Measurements from ENCODE around the gene PTPRT. TPM values are rescaled to one million over a fixed set of nuclear protein-coding genes. Genes with fewer than 3 reads are reported as not detected.

PTPRT gene
- total RNA-seq, 1 experiment from 2014 or later = not detected

DNA sequence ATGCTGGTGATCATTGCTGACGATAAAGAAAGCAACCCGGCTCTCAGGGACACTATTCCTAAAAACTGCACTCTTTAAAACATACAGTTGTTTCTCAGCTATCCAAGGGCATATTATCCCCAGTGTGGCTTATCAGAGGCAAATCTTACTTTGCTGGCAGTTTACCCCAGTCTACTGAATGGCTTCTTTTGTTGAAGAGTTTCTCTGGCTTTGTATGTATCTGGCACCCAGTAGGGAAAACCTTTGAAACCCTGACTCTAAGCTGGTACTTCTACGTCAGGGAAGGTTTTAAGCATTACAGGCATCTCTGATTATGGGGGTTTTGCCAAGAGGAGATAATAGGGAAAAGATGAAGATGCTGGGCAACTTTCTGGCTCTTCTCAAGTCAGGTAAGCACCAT is 933.9 kb downstream of the PTPRT start:
- H3K27me3 Mint-ChIP-seq (ENCODE audit: unreplicated experiment) = no peaks in the 10 kb centered on the region
- no peak overlapping the region for H3K4me3 Mint-ChIP-seq (ENCODE audit: low read depth, unreplicated experiment)
- peaks cover 8% of the 10 kb centered on the region for H3K9me3 Mint-ChIP-seq (ENCODE audit: low read depth, unreplicated experiment)
- BruUV-seq (replicated peaks) = no TSS peak
- no peaks in the 10 kb centered on the region for H3K4me1 Mint-ChIP-seq (ENCODE audit: low read depth, unreplicated experiment)
- intact Hi-C loops (cut with micrococcal nuclease; ENCODE audit: unreplicated experiment) = no loop called here
- no peaks in the 10 kb centered on the region for H3K36me3 Mint-ChIP-seq (ENCODE audit: insufficient read depth, unreplicated experiment)
- CTCF ChIA-PET = no interaction called here
- no peak for DNase-seq
- no peak overlapping the region for H3K27ac Mint-ChIP-seq (ENCODE audit: unreplicated experiment)
- TF ChIP-seq, protein P1, sequence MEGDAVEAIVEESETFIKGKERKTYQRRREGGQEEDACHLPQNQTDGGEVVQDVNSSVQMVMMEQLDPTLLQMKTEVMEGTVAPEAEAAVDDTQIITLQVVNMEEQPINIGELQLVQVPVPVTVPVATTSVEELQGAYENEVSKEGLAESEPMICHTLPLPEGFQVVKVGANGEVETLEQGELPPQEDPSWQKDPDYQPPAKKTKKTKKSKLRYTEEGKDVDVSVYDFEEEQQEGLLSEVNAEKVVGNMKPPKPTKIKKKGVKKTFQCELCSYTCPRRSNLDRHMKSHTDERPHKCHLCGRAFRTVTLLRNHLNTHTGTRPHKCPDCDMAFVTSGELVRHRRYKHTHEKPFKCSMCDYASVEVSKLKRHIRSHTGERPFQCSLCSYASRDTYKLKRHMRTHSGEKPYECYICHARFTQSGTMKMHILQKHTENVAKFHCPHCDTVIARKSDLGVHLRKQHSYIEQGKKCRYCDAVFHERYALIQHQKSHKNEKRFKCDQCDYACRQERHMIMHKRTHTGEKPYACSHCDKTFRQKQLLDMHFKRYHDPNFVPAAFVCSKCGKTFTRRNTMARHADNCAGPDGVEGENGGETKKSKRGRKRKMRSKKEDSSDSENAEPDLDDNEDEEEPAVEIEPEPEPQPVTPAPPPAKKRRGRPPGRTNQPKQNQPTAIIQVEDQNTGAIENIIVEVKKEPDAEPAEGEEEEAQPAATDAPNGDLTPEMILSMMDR (IDR thresholded peaks at IDR 0.05; ENCODE audit: unreplicated experiment) = no peak

DNA sequence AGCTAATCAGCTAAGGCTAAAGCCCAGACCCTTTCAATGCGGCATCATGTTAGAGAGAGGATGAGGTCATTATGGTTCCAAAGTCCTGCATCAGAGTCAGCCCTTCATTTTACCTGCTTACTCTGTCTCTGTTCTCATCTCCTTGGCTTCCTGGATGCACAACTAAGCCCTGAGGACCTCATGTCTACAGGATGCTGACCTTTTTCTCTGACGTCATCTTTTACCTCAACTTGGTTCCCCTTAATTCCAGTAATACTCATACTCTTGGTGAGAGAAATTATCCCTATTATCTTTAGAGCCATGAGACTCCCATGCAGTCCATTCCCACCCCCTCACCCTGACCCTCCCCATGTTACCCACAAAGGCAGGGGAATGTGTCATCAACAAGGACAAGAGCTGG is 935.0 kb downstream of the PTPRT start:
- Mint-ChIP-seq H3K36me3 (ENCODE audit: insufficient read depth, unreplicated experiment) (no peaks in the 10 kb centered on the region), H3K27ac (ENCODE audit: unreplicated experiment) (no peak overlapping the region), H3K27me3 (ENCODE audit: unreplicated experiment) (no peaks in the 10 kb centered on the region), H3K4me1 (ENCODE audit: low read depth, unreplicated experiment) (no peaks in the 10 kb centered on the region), H3K9me3 (ENCODE audit: low read depth, unreplicated experiment) (peaks cover 12% of the 10 kb centered on the region), H3K4me3 (ENCODE audit: low read depth, unreplicated experiment) (no peak overlapping the region)
- intact Hi-C loops (cut with micrococcal nuclease; ENCODE audit: unreplicated experiment) = no loop called here
- DNase-seq = no peak
- no TSS peak for BruUV-seq (replicated peaks)
- CTCF ChIA-PET = interaction anchor here (0.6 kb wide), 1 partner anchor 30 kb away, joined by 3 read pairs; no protein-coding TSS in a partner anchor
- TF ChIP-seq, protein P1 (IDR thresholded peaks at IDR 0.05; ENCODE audit: unreplicated experiment) = no peak

DNA sequence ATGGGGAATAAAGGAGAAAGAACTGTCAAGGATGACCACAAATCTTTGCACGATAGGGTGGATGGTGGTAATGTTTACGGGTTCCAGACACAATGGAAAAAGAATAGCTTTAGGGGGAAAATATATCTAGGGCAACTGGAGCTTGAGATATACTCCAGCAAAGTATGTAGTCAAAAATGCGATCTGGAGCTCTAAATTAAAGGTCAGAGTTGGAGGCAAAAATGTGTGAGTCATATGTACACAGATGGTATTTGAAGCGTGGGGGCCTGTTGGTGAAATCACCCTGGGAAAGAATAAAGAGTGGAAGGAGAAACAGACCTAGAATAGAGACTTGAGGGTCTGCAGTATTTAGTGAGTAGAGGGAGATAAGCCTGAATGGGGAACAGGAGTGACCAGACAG is 937.6 kb downstream of the PTPRT start:
- Mint-ChIP-seq H3K9me3 (ENCODE audit: low read depth, unreplicated experiment) (peaks cover 14% of the 10 kb centered on the region), H3K4me1 (ENCODE audit: low read depth, unreplicated experiment) (no peaks in the 10 kb centered on the region), H3K36me3 (ENCODE audit: insufficient read depth, unreplicated experiment) (no peaks in the 10 kb centered on the region), H3K27ac (ENCODE audit: unreplicated experiment) (no peak overlapping the region), H3K4me3 (ENCODE audit: low read depth, unreplicated experiment) (no peak overlapping the region), H3K27me3 (ENCODE audit: unreplicated experiment) (no peaks in the 10 kb centered on the region)
- DNase-seq = no peak
- BruUV-seq (replicated peaks) = no TSS peak
- intact Hi-C loops (cut with micrococcal nuclease; ENCODE audit: unreplicated experiment) = no loop called here
- TF ChIP-seq, protein P1 (IDR thresholded peaks at IDR 0.05; ENCODE audit: unreplicated experiment) = no peak
- CTCF ChIA-PET = interaction anchor here (0.5 kb wide), 1 partner anchor 238 kb away, joined by 3 read pairs; no protein-coding TSS in a partner anchor

DNA sequence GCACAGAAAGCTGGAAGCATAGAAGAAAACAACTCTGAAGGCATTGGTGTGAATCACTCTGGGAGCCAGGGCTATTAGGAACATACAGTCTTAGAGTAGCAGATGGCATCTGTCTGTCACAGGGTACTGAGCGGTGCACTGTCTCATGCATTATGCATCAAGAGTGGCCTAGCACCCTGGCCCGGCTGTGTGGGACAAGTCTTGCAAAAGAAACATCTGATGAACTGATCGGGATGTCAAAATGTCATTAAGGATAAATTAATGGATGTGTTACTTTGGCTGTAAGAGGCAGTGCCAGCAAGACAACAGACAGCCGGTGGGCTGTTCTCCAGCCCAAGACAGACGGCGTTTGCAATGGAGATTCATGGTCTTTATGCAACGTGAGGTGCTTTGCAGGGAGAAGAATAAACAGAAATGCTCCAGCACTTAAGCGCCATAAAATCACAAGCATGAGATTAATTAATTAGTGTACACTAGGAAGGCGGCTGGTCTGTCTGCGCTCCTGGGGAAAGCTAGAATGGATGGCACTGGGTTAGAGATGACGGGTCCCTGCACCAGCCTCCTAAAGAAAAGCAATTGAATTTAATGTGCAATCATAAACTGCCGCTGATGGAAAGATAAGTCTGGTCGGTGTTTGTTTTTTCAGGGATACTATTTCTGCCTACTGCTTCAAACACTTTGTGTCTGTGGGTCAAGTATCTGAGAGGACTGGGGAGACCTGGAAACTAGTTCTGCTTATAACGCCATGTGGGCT is 970.9 kb downstream of the PTPRT start:
- Mint-ChIP-seq H3K4me3 (ENCODE audit: low read depth, unreplicated experiment) (no peak overlapping the region), H3K27me3 (ENCODE audit: unreplicated experiment) (no peaks in the 10 kb centered on the region), H3K4me1 (ENCODE audit: low read depth, unreplicated experiment) (no peaks in the 10 kb centered on the region), H3K27ac (ENCODE audit: unreplicated experiment) (no peak overlapping the region), H3K36me3 (ENCODE audit: insufficient read depth, unreplicated experiment) (no peaks in the 10 kb centered on the region), H3K9me3 (ENCODE audit: low read depth, unreplicated experiment) (peaks cover 12% of the 10 kb centered on the region)
- no peak for DNase-seq
- CTCF ChIA-PET = no interaction called here
- BruUV-seq (replicated peaks) = no TSS peak
- intact Hi-C loops (cut with micrococcal nuclease; ENCODE audit: unreplicated experiment) = no loop called here
- TF ChIP-seq, protein P1 (IDR thresholded peaks at IDR 0.05; ENCODE audit: unreplicated experiment) = no peak
